NCI-H2227 treated with DMSO at 0.1 percent for 48 hours (cell line): Measurements from ENCODE around the gene LMNTD2.
A peak's percentile ranks its signal among the peaks of the same experiment; 100 is the strongest.

ENCODE experiments used
- DNase-seq: peaks from one replicate; lab custom pipeline; 2025; lab: John Stamatoyannopoulos, UW

The LMNTD2 gene

DNA sequence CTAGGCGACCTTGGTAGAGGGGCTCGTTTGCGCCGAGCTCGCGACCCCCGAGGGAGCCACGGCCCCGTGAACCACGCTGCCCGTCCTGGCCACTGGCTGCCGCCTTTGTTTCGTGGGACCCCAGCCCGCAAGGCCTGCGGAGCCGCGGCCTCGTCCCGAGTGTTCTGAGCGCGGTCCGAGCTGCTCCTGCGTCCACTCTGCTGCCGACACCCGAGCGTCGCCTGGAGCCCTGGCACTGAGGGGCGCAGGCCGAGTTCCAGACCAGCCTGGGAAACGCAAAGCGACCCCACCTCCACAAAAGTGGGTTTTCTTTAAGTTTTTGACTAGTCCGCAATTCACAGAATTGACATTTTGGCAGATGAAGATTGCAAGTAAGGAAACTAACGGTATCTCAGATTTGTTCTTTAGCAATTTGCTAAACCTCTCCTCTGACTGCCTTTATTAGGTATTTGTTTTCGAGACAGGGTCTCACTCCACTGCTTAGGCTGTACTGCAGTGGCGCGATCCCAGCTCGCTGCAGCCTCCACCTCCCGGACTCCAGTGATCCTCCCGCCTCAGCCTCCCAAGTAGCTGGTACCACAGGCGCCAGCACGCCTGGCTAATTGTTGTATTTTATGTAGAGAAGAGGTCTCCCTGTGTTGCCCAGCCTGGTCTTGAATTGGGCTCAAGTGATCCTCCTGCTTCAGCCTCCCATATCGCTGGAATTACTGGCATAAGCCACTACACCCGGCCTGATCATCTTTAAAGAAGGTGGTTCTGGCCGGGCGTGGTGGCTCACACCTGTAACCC, 52.6 kb downstream of the LMNTD2 start:
- DNase-seq = peak; percentile 15

DNA sequence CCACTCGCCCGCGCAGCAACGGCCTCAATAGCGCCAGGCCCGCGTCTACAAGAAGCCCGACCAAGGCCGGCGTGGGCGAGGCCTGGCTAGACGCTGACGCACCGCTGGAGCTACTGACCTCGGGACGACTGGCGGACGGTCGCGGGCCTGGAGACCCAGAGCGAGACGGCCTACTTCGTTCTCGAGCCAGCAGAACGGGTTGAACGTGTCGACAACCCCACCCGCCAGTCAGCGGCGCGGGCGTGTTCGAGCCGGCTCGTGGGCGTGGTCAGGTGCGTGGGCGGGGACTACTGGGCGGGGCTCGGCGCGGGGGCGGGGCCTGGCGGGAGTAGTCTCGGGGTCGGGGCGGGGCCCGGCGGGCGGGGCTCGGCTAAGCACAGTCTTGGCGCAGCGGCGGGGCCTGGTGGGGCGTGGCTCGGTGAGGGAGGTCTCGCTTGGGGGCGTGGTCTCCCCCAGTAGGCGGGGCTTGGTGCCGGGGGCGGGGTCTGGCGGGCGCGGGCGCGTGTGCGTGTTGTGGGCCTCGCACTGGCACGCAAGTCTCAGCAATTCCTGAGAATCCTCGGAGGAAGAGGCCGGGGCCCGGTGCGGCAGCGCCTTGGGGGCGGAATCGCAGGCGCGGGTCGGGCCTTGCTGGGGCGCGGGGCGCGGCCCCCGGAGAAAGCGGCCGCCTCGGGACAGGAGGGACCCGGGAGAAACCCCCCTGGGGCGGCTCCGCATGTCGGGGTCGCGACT, 53.4 kb downstream of the LMNTD2 start, which contains the start of gene RNH1:
Gene RNH1, minus strand, starts transcription at position 248 of the 732 bp plus-strand sequence. CDS start 5,080 bp downstream, outside the sequence.
- DNase-seq = peak; percentile 97

DNA sequence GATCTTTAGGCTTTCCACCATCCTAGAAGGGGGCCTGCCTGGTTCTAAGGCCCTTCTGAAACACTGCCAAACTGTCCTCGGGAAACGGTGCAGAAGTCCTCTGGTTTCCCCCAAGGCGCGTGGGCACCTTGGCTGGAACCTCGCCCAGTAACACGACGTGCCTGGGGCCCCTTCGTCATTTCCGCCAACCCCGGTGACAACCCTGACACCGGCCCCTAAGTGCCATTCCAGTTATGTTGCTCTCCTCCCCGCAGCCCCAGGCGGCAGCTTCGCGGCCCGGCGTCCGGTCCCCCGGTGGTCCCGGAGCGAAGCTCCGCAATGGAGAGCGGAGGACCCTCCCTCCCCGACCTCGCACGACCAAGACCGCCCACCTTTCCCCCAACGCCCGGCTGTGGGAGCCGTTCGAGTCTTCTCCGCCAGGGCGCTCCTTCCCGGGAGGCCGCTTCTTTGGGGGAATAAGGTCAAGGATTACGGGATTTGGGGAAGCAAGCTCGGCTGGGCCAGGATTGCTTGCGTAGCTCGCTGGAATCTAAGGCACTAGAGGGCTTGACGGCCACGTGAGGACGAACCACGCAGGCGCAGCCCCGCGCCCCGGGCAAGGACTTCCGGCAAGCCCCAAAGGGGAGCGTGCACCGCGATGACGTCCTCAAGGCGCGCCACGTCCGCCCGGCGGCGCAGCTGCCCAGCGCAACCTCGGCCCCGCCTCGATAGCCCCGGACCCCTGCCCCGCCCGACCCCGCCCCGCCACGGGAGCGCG, 54.1 kb downstream of the LMNTD2 start:
- peak; percentile 97 for DNase-seq

DNA sequence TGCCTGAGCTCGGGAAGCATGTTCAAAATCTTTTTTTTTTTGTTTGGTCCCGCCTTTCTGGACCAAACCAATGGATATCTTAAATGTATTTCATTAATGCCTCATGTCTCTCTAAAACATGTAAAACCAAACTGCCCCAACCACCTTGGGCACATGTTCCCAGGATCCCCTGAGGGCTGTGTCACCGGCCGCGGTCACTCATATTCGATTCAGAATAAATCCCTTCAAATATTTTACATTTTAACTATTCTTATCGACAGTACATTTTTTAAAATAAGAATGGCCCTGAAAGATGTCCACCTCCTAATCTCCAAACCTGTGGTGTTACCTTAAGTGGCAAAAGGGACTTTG, 55.6 kb downstream of the LMNTD2 start:
- no peak for DNase-seq
